ENCODE data around the gene FKBP1A. TPM values are rescaled to one million over a fixed set of nuclear protein-coding genes. Genes with fewer than 3 reads are reported as not detected.

Gene FKBP1A
- total RNA-seq, 1 experiment from 2014 or later = 196 TPM

GRCh38 chr20:1393507-1393882, 641 bp upstream of the FKBP1A start:
- Histone ChIP-seq H2AFZ (ENCODE audit: low read length) (no peak overlapping the region), H2AK5ac (ENCODE audit: insufficient read length, low read length) (no peak overlapping the region), H3K27me3 (ENCODE audit: insufficient read depth, low read length) (no peaks in the 10 kb centered on the region; the same call in 1 of the 2 replicates), H2BK5ac (ENCODE audit: insufficient read length, low read length) (no peak overlapping the region), H3K4me1 (ENCODE audit: insufficient read depth, low read length) (peaks cover 19% of the 10 kb centered on the region; the same call in 1 of the 2 replicates), H3K4me2 (ENCODE audit: insufficient read depth, insufficient read length, low read length) (peak overlapping the region; percentile 93), H4K8ac (replicated peaks; ENCODE audit: insufficient read length, low read depth, low read length) (no peak overlapping the region), H2BK15ac (ENCODE audit: low read depth, low read length) (no peak overlapping the region), H3K18ac (ENCODE audit: insufficient read length, low read depth, low read length) (no peak overlapping the region), H2BK120ac (ENCODE audit: low read depth, low read length, poor library complexity, severe bottlenecking) (no peak overlapping the region), H4K91ac (ENCODE audit: insufficient read length, low read depth, low read length) (no peak overlapping the region), H3K9ac (ENCODE audit: extremely low read depth, insufficient read length, low read length) (peak overlapping the region; percentile 40), H2BK12ac (ENCODE audit: insufficient read length, low read depth, low read length) (no peak overlapping the region), H3T11ph (ENCODE audit: low read length) (no peak overlapping the region), H3K79me1 (ENCODE audit: insufficient read depth, low read depth, low read length, poor library complexity, severe bottlenecking) (peaks cover 5% of the 10 kb centered on the region), H4K5ac (ENCODE audit: insufficient read length, low read depth, low read length) (no peak overlapping the region), H3K14ac (ENCODE audit: insufficient read depth, low read length) (no peak overlapping the region), H3K23me2 (ENCODE audit: insufficient read length, low read depth, low read length, poor library complexity, severe bottlenecking) (peaks cover 13% of the 10 kb centered on the region), H3K79me2 (ENCODE audit: insufficient read depth, low read length) (peaks cover 33% of the 10 kb centered on the region; the same call in 1 of the 2 replicates), H3K4ac (ENCODE audit: low read depth, low read length) (no peak overlapping the region), H3K56ac (ENCODE audit: insufficient read length, low read depth, low read length) (no peak overlapping the region), H3K27ac (ENCODE audit: insufficient read length, low read depth, low read length) (no peak overlapping the region), H2BK20ac (ENCODE audit: low read depth, low read length, poor library complexity, severe bottlenecking) (no peak overlapping the region), H3K23ac (ENCODE audit: insufficient read length, low read depth, low read length) (no peak overlapping the region), H3K9me3 (ENCODE audit: control insufficient read depth, low read depth, low read length) (no peaks in the 10 kb centered on the region), H4K20me1 (ENCODE audit: control insufficient read depth, insufficient read depth, insufficient read length) (peaks cover 6% of the 10 kb centered on the region)
- H3K27ac Mint-ChIP-seq = no peak overlapping the region; a peak in 1 of 7 replicates
- DNase-seq = no peak
- peak overlapping the region; percentile 88 to 94 for H3K4me3 Mint-ChIP-seq
- WGBS (ENCODE audit: extremely low coverage, insufficient read length, low lambda C conversion rate) = no CpG with 5 or more reads among the region's 7 CpGs
- H3K4me1 Mint-ChIP-seq = peaks cover 31 to 40% of the 10 kb centered on the region in 2 experiments
- no peak for TF ChIP-seq CTCF (conservative IDR thresholded peaks at IDR 0.05)
- H3K27me3 Mint-ChIP-seq (ENCODE audit: low read depth) = peaks cover 49% of the 10 kb centered on the region
- H3K36me3 Mint-ChIP-seq (ENCODE audit: insufficient read depth in 1 of 3, low read depth in 3 of 3) = peaks cover 0 to 5% (median 3%) of the 10 kb centered on the region in 3 experiments; a peak in 4 of 7 replicates
- H3K9me3 Mint-ChIP-seq = no peaks in the 10 kb centered on the region; a peak in 2 of 5 replicates

Data from H9 (cell line).